GM18868 (cell line): Measurements from ENCODE around the gene ADAMTS6.

Experiments used
- ATAC-seq: cut with Tn5 transposase; IDR thresholded peaks from one replicate; pipeline ENCODE4 v1.9.1; 2021; ENCODE audit warnings: mild to moderate bottlenecking, moderate library complexity; ENCODE audit not compliant: unreplicated experiment

ADAMTS6 gene

DNA sequence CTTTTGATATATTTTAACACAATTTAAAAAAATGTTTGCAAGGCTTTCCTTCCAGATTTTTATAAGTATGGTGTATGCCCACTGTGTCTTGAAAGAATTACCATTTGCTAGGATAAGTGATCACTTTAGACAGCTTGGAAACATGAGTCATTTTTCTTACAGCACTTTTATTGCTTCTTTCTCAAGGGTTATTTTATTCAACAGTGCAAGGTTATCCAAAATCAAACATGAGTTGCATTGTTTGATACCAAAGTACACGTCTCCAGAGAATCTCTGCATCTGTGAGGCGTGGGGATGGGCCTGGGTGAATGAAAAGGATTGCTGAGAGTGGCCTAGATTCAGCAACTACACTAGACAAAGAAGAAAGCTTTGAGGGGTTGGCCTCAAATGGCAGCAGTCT is 329.6 kb downstream of the ADAMTS6 start:
- no peak for ATAC-seq

DNA sequence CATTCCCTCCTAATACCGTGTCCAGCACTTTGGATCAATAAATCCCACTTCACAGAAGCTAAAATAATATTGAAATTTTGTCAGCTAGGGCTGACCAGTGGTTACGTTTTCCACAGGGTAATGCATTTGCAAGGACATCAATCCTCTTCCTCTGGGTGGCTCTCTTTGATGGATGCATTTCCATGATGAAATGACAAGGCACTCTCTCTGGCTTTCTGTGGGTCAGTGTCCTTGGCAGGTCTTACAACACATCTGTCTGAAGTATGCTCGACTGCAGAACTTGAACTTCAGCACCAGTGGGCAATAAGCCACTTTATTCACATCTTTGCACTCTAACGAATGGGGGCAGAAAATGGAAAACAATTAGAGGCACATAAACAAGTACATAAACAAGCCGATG is 330.1 kb downstream of the ADAMTS6 start:
- no peak for ATAC-seq

DNA sequence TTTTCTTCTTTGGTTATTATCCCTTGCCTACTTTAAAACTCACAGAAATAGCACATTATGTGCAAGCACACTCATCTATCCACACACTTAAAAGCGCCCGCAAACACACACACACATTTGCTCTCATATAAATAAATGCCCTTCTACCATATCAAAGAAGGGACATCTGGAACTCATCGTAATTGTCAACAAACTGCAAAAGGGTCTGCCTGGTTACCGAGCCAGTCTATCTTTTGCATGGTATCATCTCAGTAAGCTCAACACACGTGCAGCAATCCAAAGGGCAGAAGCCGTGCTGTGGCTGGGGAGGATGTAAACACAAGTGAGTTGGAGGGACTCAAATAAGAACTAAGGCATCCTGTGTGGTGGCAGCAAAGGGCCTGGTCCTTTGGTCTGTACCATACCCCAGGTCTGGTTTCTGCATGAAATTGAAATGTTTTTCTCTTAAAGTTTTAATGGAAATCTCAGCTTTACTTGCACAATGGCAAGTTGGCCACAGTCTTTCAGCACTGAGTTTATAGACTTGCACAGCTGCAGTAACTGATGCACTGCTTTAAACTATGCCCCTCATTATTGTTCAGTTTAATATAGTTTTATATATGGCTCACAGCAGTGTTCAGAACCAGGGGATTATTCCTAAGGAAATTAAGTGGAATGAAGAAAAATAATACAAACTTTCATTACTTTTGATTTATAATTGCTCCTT is 331.0 kb downstream of the ADAMTS6 start:
- ATAC-seq, result no peak

DNA sequence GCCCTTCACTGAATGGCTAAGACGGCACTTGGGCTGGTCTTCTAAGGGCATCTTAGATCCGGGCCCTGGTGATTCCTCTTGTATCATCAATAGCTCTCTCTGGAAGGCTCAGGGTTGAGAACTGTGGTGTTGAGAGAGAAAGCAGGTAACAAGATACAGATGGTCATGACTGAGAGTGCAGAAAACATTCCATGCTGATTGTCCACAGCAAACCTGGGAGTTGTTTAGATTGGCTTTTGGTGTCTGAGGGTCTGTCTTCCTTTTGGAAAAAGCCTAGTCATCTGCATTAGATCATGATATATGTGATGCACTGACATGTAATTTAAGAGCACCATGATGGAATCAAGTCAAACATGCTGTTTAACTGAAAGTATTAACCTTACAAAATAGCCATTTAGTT is 331.9 kb downstream of the ADAMTS6 start:
- no peak for ATAC-seq

DNA sequence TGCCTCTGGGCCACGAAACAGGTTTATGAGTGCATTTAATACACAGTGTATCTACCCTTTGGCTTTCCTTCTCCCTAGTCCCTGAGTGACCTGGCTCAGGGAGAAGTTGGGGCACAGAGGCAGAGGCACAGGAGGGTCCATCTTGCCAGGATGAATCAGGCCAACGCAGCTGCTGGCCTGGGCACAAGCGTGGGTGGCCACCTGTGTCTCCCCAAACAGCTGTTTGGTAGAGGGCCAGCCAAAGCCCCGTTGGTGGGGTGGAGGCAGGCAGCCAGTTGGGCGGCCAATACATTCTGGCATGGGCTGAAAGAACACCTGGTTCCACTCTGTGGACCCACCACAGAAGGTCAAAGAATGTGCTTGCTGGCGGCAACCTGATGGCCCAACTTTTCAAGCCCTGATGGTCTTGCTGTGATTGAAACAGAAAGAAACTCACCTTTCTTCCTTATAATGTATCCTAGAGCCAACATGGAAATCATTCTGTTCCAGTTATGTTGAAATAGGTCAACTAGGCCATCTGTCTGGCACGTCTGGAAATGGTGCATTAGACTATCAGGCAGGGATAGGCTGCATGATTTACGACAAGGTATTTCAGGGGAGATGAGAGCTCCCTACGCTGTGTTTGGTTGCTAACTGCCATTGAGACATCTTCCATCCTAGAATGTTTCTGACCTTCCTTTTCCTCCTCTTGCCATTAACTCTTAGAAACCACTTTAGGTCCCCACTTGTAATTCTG is 337.4 kb downstream of the ADAMTS6 start:
- ATAC-seq, result no peak

DNA sequence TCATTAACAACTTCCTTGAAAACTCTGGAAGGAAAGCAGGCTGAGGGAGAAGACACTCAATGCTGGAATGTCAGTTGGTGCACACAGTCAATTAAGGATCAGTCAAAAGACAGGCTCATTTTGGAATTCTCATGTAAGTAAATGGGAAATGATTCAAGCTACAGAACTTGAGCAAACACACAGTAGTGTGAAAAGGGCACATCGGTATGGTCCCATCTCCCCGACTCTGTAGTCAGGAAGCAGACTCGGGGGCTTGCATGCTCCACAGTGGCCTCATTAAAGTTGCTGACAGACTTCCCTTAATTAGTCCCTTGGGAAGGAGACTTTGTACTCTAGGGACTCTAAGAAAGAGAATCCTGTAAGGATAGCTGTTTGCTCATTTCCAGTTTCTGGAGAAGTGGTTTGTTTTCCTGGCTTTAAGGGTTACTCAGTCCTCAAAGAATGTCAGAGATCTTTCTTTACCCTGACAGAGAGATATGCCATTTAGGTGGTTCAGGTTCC is 339.2 kb downstream of the ADAMTS6 start:
- ATAC-seq, result no peak

DNA sequence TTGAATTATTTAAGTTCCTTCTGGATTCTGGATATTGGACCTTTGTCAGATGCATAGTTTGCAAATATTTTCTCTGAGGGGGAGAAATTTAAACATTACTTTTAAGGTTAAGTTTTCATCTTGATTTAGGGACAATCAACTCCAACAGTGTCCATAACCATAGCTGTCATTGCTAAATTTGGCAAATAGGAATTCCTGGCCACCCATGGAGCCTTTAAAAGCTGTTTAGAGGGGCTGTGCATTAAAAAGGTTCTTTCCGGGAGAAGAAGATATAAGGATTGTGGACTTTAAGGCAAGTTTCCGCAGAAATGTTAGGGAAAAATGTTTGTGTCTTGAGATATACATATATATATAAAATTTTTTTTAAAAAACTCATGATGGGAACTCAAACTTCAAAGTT is 339.7 kb downstream of the ADAMTS6 start:
- no peak for ATAC-seq

DNA sequence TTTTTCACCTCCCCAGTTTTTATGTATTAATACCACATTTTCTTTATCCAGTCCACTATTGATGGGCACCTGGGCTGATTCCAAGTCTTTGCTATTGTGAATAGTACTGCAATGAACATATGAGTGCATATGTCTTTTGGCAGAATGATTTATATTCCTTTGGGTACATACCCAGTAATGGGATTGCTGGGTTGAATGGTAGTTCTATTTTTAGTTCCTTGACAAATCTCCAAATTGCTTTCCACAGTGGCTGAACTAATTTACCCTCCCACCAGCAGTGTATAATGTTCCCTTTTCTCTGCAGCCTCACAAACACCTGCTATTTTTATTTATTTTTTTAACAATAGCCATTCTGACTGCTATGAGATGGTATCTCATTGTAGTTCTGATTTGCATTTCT is 340.2 kb downstream of the ADAMTS6 start:
- no peak for ATAC-seq

DNA sequence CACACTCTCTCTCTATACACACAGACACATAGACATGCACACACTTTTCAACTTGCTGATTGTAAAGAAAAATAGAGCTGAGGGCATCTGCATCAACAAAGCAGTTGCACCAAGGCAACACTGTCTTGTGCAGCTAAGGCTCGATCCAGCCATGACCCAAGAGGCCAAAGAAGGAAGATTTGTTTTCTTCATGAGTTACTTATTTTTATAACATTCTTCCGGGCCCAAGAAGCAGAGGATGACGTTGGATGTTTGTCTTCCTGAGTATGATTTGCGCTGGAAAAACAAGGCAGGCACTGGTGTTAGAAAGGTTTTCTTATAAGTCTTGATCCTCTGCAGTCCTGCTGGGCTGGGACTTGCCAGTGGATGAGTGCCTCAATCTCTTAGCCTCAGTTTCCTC is 344.1 kb downstream of the ADAMTS6 start:
- no peak for ATAC-seq

DNA sequence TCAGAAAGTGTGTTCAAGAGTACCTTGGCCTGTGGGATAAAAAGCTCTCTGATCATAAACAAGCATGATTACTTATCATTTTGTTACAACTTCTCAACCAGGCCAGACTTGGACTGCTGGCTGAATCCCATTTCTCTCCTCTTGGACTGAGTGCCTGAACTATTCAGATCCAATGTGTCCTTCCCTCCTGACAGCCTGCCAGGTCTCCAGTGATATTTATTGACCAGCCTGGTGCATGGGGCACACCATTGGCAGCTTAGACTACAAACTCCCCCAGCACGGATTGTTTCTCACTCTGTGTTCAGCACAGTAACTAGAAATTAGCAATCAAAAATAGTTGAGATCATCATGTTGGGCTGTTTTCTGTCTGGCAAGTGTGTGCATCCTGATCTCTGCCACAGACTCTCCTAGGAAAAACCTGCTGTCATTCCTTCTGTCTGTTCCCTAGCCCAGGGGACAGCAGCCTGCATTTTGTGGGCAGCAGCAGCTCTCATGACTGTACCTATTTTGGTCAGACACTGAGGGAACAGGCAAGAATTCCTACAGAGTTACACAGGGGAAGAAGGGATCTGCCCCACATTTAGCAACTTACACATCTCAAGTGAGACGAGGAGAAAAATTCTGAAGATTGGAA is 348.1 kb downstream of the ADAMTS6 start:
- no peak for ATAC-seq

DNA sequence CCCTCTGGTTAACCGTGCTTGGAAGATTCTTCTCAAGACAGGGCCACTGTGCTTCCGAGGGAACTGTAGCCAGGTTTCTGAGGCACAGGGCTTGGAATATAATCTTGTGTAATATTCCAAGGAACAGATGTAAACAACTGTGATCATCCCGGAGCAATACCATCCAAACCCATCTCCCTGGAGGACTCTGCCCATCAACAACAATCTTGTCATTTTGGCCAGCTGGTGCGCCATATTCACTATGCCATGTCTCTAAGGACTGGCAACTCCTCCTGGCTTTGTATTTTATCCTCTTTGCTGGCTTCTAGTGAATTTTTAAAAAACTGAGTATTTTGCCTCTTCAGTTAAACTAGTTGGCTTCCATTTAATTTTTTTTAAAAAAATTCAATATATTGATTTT is 349.3 kb downstream of the ADAMTS6 start:
- no peak for ATAC-seq

DNA sequence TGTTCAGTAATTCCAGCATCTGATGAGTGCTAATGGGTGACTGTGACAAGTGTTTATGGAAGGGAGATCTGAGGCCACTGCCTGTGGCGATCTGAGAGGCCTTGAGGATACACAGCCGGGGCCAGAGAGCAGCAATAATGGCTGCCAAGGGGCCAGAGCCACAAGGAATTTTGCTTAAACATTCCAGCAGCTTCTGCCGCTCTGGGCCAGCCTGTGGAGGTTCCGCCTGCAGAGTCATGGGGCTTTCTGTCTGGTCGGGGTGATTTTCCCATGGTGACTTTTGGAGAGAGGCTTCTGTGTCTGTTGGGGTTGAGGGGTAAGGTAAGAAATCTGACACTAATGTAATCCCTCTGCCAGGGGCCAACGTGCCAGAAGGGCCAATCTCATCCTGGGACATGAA is 353.5 kb downstream of the ADAMTS6 start:
- no peak for ATAC-seq

DNA sequence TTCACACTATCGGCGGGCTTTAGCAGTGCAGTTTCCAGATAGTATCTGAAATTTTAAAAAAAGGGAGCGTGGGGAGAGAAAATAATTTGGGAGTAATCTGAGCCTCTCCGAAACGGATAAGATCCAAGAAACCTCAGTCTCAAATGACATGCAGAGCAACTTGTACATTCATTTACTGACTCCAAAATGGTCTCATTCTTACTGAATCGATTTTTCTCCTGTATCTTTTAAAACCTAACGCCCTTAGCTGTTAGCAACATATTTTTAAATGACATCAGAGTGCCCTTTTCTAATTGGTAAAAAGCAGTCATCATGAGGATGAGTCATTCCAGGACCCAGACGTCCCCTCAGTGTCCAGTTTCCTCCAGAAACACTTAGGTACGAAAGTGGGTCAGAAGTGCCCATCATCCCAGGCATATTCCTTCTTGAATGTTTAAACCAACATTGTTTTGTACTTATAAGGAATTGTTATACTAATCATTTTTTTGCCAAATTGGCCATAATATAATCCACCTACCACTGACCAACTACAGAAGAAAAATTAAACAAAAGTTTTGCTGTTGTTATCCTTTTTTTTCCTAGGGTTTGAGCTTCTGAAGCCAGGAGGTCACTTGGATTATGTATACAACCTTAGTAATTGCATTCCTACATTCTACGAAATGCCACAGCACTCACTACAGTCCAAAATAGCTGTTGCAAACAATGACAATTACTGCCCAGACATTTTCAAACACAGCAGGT is 354.4 kb downstream of the ADAMTS6 start:
- no peak for ATAC-seq

DNA sequence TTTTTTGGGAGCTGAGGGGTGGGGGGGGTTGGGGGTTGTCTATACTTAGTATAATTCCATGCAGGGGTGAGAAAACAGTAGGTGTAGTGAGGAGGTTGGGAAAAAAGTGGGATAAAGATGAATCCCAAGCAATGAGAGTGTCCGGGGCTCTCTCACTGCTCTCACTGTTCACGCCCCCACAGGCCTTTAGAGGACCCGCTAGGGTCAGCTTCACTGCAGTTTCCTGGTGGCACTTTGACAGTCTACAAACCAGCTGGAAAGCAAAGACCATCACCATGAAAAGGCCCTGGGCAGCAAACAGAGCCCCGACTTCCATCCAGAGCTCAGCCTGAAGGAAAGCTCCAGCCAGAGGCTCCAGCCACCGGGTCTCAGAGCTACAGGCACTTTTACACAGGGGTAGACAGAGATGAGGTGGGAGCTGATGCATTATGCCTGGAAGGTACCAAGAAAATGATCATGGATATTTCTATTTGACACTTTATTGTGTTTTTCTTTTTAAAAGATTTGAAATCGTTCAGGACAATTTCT is 355.1 kb downstream of the ADAMTS6 start:
- ATAC-seq, result no peak

DNA sequence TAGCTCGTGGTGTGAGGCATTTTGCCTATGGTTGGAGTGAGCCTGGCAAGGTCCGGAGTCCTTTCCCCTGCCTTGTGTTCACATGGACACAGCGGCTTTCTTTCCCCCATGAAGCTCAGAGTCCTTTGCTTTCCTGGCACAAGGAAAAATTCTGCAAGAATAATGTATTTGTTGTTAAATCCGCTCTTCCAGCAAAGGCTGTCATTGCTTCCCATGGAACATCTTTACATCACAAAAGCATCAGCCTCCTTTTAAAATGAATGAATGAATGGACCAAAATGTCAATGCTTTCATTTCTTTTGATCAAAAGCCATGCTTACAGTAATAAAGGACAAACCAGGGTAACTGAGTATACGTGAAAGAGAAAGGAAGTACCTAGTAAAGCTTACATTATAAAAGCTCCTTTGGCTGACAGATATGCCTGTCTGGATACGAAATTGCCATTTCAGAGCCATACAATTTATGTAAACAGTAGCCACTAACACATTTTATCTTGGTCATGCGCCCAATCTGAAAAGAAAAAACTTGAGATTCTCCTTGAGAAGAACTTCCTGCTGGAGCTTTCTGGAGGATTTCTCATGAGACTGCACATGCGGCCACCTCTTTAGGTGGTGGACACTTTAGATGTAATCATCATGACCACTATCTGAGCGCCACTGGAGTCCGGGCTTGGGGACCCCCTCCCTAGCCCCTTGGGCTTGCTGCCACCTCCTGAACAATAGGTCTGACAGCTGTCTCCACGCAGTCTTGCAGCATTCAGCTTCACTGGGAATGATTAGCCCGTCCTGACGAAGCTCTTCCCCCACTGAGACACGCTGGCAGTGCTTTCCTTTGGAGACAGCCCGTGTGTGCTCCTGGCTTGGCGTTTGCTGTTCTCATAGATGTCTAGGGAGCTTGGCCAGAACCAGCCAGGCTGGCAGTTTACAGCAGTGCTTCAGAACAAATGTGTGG is 355.9 kb downstream of the ADAMTS6 start:
- no peak for ATAC-seq

DNA sequence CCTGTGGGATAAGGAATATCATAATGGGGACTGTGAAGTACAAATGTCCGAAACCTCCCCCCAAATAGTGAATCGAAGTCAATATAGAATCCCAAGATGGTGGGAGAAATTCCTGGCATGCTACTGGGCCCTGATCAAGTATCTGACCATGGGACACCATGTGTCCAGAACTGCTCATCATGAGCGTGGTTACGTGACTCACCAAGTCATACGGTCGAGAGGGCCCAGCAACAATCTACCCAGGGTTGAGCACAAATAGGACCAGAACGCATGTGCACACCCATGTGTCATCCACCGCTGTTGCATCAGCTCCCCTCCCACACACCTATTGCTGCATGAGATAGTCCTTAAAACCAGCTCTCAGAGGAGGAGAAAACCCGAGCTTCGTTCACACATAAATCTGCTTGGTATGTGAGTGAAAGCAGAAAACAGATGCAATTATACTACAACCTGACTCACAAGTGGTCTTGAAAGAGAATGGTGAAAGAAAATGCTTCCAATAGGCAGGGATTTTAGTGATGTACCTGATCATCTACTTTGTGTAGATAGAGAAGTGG is 359.8 kb downstream of the ADAMTS6 start:
- no peak for ATAC-seq

DNA sequence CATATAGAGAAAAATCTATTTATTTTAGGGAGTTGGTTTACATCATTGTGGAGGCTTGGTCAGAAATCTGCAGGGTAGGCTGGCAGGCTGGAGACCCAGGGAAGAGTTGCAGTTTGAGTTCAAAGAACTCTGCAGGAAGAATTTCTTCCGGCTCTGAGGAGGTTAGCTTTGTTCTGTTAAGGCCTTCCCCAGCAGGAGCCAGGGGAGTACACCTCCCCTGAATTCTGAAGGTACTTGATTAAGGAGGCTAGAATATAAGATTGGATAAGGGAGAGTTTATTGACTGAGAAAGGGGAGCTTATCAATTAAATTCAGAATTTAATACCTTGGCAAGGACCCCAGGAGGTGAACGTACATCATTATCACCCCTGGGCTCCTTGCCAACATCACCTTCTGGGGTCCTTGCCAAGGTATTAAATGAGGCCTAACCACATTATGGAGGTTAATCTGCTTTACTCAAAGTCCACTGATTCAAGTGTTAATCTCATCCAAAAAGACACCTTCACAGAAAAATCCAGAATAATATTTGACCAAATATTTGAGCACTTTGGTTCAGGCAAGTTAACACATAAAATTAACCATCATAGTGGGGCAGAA is 361.3 kb downstream of the ADAMTS6 start:
- no peak for ATAC-seq

DNA sequence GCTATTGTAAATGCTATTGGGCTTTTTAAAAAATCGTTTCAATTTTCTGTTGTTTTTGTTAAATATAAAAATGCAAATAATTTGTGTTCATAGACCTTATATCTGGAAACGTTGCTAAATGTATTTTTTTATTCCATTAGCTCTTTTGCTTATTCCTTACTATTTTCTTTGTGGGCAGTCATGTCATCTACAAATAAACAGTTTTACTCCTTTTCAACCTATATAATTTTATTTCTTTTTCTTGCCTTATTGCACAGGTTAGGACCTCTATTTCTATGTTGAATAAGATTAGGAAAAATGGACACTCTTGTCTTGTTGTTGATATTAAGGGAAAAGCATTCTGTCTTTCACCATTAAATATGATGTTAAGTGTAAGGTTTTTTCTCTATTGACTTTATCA is 364.2 kb downstream of the ADAMTS6 start:
- no peak for ATAC-seq

DNA sequence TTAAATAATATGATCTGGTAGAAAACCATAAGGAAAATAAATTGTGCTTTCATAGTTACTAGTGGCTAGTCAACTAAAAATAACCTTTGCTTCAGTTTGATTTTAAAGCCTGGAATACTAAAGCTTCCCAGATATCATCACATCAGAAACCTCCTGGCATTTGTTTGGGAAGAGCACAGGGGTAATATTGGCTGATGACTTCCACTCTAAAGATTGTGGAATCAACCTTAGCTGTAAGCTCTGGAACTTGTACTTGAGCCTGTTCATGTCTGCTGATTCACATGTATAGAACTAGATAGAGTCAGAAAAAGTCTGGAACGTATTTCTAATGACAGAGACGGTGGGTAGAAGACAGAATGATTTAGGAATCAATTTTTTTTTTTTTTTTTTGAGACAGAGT is 367.9 kb downstream of the ADAMTS6 start:
- no peak for ATAC-seq
